Smooth muscle cell of the brain vasculature (primary cell): ENCODE results near the gene FXR2.
A peak's percentile ranks its signal among the peaks of the same experiment; 100 is the strongest.
"Not testable (repeated sequence)": the region's sequence is repeated elsewhere in the genome, so short reads cannot be mapped to it uniquely, and the experiment has no call there.

Source experiments
- DNase-seq: peaks from one replicate; pipeline ENCODE4 v3.0.0-alpha.2; 2012; ENCODE audit warnings: low read depth, low spot score

FXR2 gene

GRCh38 chr17:7614425-7615264 lies at the start of gene FXR2:
Gene FXR2, minus strand, starts transcription at chr17:7614897. Its CDS starts 365 bp downstream, at chr17:7614532.
- peak; percentile 100 for DNase-seq

GRCh38 chr17:7656958-7657609 lies 42.4 kb upstream of the FXR2 start:
- DNase-seq, result no peak

- no peak for DNase-seq
These were observed 40.8 kb upstream of the FXR2 start for GRCh38 chr17:7655541-7655840.

DNA sequence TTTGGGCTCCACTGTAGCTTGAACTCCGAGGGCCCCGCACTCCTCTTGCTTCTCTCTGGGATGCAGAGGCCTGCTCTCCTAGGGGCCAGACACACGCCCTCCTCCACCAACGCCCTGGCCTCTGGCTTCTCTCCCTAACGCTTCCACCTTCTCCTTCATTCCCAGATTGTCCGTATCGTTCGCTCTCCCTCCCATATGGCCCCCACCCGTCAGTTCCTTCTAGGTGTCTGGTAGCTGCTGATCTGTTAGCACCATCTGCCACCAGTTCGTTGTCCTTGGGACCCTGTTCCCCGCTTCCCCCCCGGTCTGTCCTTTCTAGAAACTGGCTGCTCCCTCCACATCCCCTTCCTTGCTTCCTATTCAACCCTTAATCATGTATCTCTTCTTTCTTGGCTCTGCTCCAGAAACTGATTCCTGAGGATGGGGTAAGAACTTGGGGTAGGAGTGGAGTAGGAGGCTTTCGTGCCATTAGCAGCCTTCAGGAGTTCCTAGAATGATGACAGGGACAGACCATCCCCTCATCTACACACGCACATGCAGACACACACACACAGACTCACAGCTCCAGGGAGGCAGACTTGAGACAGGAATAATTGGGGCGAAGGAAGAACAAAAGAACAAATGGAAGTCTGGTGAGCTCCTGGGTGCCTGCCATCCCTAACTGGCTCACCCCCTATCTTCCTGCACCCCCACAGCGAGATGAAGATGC lies 40.3 kb upstream of the FXR2 start:
- no peak for DNase-seq

DNA sequence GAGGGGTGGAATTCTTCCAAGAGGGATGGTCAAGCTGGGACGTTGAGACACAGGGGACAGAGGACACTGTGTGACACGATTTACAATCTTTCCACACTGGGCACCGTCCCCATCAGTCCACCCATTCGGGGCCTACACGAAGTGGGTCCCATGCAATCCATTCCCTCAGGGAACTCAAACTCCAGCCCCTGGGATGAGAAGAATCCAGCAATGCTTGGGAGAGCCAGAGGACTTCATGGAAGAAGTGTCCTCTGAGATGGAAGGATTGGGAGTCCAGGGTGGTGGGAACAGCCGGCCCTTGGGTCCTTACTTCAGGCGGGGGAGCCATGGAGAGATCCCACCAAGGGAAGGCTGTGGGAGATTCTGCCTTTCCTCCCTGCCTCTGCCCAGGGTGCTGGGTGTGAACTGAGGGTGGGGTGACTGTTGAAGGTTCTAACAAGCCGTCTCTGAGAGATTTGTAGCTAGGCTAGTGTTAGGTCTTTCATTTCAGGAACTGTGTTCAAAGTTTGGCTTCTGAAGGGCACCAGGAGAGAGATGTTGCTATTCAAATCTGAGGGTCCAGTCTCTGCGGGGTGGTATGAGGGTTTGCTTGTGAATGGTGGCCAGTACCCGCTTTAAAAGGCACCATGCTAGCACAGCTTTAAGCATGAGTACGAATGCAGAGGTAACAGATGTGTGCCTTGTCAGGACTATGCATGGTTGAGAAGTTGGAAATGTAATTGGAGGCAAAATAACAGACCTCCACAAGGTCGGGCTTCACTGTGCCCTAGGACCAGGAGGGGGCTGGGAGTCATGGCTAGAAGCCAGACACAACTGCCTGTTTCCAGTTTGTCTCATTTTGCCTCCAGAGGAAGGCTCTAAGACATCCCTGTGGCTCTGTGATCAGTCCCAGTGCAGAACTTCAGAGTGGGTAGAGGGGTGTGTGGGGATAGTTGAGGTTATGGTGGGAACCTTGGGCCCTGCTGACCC lies 38.0 kb upstream of the FXR2 start:
- DNase-seq, result no peak

GRCh38 chr17:7651665-7652387 lies 37.1 kb upstream of the FXR2 start:
- DNase-seq, result no peak

GRCh38 chr17:7651097-7651664 lies 36.5 kb upstream of the FXR2 start:
- DNase-seq, result no peak

DNA sequence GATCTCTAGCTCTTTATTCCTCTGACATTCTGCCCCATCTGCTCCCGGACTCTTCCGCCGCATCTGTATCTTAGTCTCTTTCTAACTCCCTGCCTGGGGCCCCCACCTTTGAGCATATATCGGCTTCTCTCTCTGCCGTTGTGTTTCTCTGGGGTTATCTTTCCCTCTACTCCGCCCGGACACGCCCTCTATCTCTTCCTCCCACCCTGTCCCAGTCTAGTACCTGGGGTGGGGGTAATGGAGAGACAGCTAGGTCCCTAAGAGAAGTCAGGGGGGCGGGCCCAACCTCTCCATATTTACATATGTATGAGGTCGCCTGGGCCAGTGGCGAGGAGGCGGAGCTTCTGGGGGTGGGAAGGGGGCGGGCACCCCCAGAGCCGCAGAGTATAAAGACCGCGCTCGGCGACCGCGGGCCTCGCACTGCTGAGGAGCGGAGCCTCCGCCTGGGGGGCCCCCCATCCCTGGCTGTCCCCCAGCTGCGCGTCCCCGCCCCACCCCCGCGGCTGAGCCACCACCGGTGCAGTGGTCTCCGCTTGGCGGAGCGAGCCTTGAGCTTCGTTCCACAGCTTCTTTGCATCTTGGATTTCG lies 35.9 kb upstream of the FXR2 start, which contains the start of gene ATP1B2:
Gene ATP1B2 (plus strand): TSS at position 418 of the 588 bp plus-strand sequence. CDS start 593 bp downstream, outside the sequence.
- DNase-seq, result no peak

DNA sequence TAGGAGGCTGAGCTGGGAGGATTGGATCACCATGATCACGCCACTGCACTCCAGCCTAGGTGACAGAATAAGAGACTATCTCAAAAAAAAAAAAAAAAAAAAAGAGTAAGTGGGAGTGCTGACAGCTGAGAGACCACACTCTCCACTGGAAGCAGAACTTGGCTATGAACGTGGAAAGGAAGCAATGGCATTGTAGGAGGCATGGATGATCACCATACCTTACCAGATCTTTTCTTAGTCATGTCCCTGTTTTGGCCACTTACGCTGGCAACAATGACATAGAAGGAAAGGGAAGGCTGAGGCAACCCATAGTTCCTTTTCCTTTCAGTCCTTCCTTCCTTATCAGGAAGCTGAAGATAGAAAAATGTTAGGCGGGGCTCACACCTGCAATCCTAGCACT lies 32.3 kb upstream of the FXR2 start:
- no peak for DNase-seq

DNA sequence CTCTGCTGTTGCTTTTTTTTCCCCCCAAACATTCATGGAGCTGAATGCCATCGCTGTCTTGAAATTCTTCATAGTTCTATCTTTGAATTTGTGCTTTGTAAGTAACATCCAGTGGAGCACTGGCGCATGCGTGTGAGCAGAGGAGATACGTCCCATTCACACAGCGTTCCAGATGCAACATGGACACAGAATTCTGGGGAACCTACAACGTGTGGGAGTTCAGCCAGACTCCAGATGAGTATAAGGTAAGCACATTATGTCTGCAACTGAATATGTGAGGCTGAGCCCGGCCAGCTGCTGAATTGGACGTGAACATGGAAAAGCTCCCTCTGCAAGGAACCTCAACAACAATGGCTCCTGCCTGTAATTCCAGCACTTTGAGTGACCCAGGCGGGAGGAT lies 31.8 kb upstream of the FXR2 start:
- DNase-seq, result no peak

DNA sequence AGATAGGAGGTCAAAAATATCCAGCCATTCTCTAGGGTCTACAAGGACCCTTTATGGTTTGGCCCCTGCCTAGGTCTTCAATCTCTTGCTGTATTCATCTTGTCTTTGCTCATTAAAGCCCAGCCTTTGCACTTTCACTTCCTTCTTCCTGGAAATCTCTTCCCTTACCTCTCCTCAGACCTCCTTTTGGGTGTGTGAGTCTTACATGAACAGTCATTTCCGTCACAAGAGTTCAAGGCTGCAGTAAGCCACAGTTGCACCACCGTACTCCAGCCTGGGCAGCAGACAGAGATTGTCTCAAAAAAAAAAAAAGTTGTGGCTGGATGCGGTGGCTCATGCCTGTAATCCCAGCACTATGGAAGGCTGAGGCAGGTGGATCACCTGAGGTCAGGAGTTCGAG lies 30.1 kb upstream of the FXR2 start:
- DNase-seq, result no peak

- DNase-seq, result not testable (repeated sequence)
These were observed 26.9 kb upstream of the FXR2 start for GRCh38 chr17:7641635-7642034.

DNA sequence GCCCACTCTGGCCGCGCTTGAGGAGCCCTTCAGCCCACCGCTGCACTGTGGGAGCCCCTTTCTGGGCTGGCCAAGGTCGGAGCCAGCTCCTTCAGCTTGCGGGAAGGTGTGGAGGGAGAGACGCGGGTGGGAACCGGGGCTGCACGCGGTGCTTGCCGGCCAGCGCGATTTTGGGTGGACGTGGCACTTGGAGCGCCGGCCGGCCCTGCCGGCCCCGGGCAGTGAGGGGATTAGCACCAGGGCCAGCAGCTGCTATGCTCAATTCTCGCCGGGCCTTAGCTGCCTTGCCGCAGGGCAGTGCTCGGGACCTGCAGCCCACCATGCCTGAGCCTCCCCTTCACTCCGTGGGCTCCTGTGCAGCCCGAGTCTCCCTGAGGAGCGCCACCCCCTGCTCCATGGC lies 26.1 kb upstream of the FXR2 start:
- DNase-seq, result no peak

DNA sequence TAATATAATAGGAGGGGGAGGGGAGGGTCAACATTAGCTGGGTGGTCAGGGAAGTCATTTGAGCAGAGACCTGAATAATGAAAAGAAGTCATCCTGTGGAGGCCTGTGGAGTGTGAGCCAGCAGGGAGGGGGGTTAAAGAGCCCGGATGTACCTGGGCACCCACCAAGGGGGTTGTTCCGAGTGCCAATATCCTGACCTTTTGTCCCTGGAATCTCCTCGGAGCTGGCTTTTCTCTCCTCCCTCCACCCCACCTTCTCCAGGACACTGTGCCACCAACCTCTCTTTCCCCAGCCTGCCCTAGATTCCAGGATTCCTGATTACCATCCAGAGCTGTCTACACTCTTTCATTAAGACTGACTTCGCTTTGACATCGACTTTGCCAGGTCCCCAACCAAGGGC lies 21.5 kb upstream of the FXR2 start:
- no peak for DNase-seq

DNA sequence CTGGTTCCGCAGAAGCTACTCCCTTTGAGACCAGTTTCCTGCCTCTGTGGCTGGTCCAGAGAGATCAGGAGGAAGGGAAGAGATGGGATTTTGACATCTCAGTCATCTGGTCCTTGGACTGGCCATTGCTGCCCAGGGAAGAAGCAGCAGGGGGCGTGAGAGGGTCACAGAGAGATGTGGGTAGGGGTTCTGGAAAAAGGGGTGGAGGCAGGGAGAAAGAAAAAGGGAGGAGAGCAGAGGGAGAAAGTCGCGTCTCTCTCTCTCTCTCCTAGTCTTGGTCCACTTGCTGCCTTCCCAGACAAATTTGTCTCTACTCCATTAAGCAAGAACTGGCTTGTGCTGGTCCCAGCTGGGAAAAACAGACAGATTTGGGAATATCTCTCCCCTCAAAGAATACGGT lies 19.7 kb upstream of the FXR2 start:
- no peak for DNase-seq

DNA sequence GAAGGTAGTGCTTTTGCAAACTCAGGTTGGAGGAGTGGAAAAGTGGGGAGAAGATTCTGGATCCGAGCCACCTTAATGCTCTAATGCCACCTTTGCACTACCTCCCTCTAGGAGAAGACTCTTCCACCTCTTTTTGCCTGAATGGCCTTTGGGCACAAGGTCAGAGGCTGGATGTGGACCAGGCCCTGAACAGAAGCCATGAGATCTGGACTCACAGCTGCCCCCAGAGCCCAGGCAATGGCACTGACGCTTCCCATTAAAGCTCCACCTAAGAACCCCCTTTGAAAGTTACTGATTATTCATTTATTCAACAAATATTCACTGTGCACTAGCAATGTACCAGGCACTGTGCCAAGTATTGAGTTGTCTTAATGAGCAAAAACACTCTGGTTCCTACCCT lies 18.4 kb upstream of the FXR2 start:
- DNase-seq, result no peak

DNA sequence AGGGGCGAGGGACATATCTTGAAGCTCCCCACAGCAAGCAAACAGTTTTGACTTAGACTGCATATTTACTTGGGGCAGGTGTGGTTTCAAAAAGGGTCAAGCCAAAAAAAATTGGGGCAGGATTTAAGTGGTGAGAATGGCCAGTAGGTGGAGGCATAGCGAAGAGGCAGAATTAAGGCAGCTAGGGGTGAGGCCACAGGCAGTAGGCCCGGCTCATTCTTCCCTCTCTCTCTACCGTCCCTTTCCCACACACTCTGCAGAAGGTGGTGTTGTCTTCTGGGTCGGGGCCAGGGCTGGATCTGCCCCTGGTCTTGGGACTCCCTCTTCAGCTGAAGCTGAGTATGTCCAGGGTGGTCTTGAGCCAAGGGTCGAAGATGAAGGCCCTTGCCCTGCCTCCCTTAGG lies 17.8 kb upstream of the FXR2 start:
- DNase-seq, result no peak

GRCh38 chr17:7631398-7632380 lies 17.0 kb upstream of the FXR2 start:
- no peak for DNase-seq
